ENCODE data around the gene DPH6. TPM values are rescaled to one million over a fixed set of nuclear protein-coding genes. Genes with fewer than 3 reads are reported as not detected.

DPH6 gene
- total and polyA plus RNA-seq, 4 donors: 3.4 to 14.3 (median 10.4) TPM

GRCh38 chr15:35358824-35359223, 187.1 kb downstream of the DPH6 start:
- no peaks in the 10 kb centered on the region for H3K36me3 ChIP-seq (ENCODE audit: control insufficient read depth in 4 of 4, insufficient read depth in 3 of 4, low read depth in 1 of 4, low read length in 3 of 4)
- DNase-seq (ENCODE audit: low spot score): no peak
- WGBS: 96% methylated on average over 5 of the region's 5 CpGs
- peak overlapping the region in 1 of 3 donors; percentile 8 for H3K4me3 ChIP-seq (ENCODE audit: low read depth in 1 of 3, low read length in 3 of 3)
- H3K9me3 ChIP-seq (ENCODE audit: control insufficient read depth in 4 of 4, low read length in 3 of 4): peaks cover 0 to 8% (median 4%) of the 10 kb centered on the region in 4 donors
- no peak overlapping the region for H3K9ac ChIP-seq (ENCODE audit: low read depth in 1 of 2, low read length in 2 of 2)
- TF ChIP-seq GABPA (IDR thresholded peaks at IDR 0.05 in 1 of 2, conservative IDR thresholded peaks at IDR 0.05 in 1 of 2) (no peak), NR2F2 (IDR thresholded peaks at IDR 0.05) (no peak), SP1 (IDR thresholded peaks at IDR 0.05) (no peak), JUND (IDR thresholded peaks at IDR 0.05) (no peak), FOXA1 (IDR thresholded peaks at IDR 0.05) (no peak), ATF3 (IDR thresholded peaks at IDR 0.05) (no peak), EGR1 (IDR thresholded peaks at IDR 0.05; ENCODE audit: low read depth in 2 of 2) (no peak), TAF1 (conservative IDR thresholded peaks at IDR 0.05) (no peak), FOXA2 (IDR thresholded peaks at IDR 0.05) (no peak), RAD21 (IDR thresholded peaks at IDR 0.05) (no peak), HNF4A (conservative IDR thresholded peaks at IDR 0.05) (no peak), HNF4G (IDR thresholded peaks at IDR 0.05) (no peak), CTCF (IDR thresholded peaks at IDR 0.05; ENCODE audit: low read depth, low read length, missing input control) (no peak), YY1 (IDR thresholded peaks at IDR 0.05) (no peak)
- TF ChIP-seq, protein P1, sequence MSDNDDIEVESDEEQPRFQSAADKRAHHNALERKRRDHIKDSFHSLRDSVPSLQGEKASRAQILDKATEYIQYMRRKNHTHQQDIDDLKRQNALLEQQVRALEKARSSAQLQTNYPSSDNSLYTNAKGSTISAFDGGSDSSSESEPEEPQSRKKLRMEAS (IDR thresholded peaks at IDR 0.05): no peak
- TF ChIP-seq, protein P2, sequence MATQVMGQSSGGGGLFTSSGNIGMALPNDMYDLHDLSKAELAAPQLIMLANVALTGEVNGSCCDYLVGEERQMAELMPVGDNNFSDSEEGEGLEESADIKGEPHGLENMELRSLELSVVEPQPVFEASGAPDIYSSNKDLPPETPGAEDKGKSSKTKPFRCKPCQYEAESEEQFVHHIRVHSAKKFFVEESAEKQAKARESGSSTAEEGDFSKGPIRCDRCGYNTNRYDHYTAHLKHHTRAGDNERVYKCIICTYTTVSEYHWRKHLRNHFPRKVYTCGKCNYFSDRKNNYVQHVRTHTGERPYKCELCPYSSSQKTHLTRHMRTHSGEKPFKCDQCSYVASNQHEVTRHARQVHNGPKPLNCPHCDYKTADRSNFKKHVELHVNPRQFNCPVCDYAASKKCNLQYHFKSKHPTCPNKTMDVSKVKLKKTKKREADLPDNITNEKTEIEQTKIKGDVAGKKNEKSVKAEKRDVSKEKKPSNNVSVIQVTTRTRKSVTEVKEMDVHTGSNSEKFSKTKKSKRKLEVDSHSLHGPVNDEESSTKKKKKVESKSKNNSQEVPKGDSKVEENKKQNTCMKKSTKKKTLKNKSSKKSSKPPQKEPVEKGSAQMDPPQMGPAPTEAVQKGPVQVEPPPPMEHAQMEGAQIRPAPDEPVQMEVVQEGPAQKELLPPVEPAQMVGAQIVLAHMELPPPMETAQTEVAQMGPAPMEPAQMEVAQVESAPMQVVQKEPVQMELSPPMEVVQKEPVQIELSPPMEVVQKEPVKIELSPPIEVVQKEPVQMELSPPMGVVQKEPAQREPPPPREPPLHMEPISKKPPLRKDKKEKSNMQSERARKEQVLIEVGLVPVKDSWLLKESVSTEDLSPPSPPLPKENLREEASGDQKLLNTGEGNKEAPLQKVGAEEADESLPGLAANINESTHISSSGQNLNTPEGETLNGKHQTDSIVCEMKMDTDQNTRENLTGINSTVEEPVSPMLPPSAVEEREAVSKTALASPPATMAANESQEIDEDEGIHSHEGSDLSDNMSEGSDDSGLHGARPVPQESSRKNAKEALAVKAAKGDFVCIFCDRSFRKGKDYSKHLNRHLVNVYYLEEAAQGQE (IDR thresholded peaks at IDR 0.05): no peak
- H3K27me3 ChIP-seq (ENCODE audit: control insufficient read depth in 4 of 4, insufficient read depth in 4 of 4, low read length in 3 of 4): no peaks in the 10 kb centered on the region
- no peak overlapping the region for H3K27ac ChIP-seq (ENCODE audit: low read depth in 1 of 2, low read length in 2 of 2)
- H3K4me1 ChIP-seq (ENCODE audit: control insufficient read depth in 4 of 4, insufficient read depth in 4 of 4, low read length in 3 of 4): no peaks in the 10 kb centered on the region

DNA sequence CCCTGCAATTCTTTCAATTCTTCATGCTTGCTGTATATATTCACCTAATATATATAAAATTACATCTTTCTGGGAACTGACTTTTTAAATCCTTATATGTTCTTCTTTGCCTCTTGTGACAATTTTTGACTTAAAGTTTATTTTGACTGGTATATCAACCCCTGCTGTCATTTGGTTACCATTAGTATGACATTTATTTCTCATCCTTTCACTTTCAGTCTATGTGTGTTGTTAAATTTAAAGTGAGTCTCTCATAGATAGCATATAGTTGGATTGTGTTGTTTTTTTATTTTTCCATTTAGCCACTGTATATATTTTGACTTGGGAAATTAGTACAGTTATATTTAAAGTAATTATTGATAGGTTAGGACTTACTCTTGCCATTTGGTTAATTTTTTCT, 194.9 kb downstream of the DPH6 start:
- no peak overlapping the region for H3K4me3 ChIP-seq (ENCODE audit: low read depth in 1 of 3, low read length in 3 of 3)
- H3K4me1 ChIP-seq (ENCODE audit: control insufficient read depth in 4 of 4, insufficient read depth in 4 of 4, low read length in 3 of 4): no peaks in the 10 kb centered on the region
- TF ChIP-seq EGR1 (IDR thresholded peaks at IDR 0.05; ENCODE audit: low read depth in 2 of 2): no peak
- TF ChIP-seq JUND (IDR thresholded peaks at IDR 0.05): no peak
- TF ChIP-seq SP1 (IDR thresholded peaks at IDR 0.05): no peak
- TF ChIP-seq CTCF (IDR thresholded peaks at IDR 0.05; ENCODE audit: low read depth, low read length, missing input control): no peak
- H3K36me3 ChIP-seq (ENCODE audit: control insufficient read depth in 4 of 4, insufficient read depth in 3 of 4, low read depth in 1 of 4, low read length in 3 of 4): no peaks in the 10 kb centered on the region
- H3K27me3 ChIP-seq (ENCODE audit: control insufficient read depth in 4 of 4, insufficient read depth in 4 of 4, low read length in 3 of 4): no peaks in the 10 kb centered on the region
- H3K27ac ChIP-seq (ENCODE audit: low read depth in 1 of 2, low read length in 2 of 2): no peak overlapping the region
- peaks cover 0 to 1% (median 0%) of the 10 kb centered on the region in 4 donors for H3K9me3 ChIP-seq (ENCODE audit: control insufficient read depth in 4 of 4, low read length in 3 of 4)
- DNase-seq (ENCODE audit: low spot score): no peak
- H3K9ac ChIP-seq (ENCODE audit: low read depth in 1 of 2, low read length in 2 of 2): no peak overlapping the region
